Myocyte (in vitro differentiated cells): ENCODE results near the gene NTM. TPM values are rescaled to one million over a fixed set of nuclear protein-coding genes. Genes with fewer than 3 reads are reported as not detected.

ENCODE experiments used
- DNase-seq: peaks from one replicate; pipeline ENCODE4 v3.0.0-alpha.2; 2012; ENCODE audit warnings: low read depth
- total RNA-seq: library from RNA; depleted of rRNA; stranded (reverse); fragments of >200 nt; gene quantifications from 2 replicates; pipeline ENCODE4 v1.2.3, GENCODE V29; 2014

The NTM gene
- total RNA-seq, 1 donor from 2014 or later = 41.5 TPM

DNA sequence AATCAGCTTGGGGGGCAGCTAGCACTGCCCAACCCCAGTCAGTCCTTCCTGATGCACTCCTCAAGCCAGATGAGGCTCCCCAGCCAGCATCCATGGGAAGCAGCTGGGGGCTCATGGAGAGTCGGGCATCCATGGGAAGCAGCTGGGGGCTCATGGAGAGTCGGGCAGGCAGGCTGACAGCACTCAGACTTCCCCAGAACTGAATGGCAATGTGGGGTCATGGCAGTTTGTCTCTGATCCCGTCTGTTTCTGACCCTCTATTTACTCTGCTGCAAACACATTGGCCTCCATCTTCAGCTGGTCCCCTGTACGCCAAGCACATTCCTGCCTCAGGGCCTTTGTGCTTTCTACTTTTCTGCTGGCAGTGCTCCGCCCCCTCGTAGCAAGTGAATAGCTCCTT lies 314.8 kb downstream of the NTM start:
- DNase-seq = no peak

DNA sequence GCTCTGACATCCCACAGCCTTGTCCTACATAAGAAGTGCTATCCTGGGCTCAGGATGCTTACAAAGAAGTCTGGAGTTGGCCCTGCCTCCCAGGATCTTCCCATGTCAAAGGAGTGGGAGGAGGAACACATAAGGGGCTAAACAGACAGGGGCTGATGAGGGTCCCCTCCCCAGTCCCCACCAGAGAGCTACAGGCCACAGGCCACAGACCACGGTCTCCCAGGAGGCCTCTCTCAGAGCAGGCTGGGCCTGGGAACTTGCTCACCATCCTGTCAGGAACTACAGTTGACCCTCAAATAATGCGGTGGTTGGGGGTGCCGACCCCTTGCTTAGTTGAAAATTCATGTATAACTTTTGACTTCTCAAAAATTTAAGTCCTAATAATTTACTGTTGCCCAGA lies 315.5 kb downstream of the NTM start:
- no peak for DNase-seq

DNA sequence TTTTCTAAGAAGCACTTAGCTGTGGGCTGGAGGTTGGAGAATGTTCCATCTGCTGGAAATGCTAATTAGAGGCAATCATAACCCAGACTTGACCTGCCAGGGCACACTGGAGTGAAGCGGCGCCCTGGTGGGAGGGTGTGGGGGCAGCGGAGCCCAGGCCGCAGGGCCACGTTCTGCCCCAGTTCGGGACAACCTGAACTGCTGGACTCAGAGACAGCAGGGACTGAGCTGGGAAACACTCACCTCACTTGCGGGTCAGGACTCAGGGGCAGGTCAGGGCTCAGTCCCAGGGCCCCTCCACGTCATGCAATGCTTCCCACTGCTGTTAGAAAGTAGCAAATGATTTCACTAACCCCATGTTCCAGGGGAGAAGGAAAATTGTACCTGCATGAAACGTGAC lies 316.4 kb downstream of the NTM start:
- no peak for DNase-seq

DNA sequence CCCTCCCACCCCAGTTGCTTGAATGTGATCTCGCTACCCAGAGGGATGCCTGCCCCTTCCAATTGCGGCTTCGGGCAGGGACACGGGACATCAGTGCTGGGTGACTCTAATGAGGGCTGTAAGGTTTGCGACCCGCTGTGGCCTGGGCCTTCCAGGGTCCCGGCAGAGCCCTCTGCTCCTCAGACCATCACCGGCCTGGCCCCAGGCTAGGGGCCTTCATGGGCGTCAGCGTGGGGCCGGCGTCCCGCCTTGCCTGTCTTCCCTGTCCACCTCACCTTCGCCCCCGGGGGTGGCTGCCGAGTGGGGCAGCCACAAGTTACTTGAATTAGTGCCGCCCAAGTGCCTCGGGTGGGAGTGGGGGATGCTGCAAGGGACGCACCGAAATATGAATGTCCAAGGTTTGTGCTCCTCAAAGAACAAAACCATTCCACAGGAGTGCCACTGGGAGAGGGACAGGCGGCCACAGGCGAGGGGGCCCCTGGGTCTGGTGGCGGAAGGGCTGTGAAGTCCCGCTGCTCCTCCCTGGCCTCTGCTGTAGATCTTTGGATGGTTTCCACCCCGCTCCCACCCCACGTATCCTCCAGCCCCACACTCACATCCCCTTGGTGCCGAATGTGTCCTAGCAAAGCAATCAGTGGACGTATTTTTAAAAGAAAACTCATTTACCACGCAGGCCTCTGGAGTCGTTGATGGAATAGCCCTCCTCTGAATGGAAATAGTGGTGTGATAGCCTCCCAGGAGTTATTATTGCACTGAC lies 317.1 kb downstream of the NTM start:
- DNase-seq = no peak

DNA sequence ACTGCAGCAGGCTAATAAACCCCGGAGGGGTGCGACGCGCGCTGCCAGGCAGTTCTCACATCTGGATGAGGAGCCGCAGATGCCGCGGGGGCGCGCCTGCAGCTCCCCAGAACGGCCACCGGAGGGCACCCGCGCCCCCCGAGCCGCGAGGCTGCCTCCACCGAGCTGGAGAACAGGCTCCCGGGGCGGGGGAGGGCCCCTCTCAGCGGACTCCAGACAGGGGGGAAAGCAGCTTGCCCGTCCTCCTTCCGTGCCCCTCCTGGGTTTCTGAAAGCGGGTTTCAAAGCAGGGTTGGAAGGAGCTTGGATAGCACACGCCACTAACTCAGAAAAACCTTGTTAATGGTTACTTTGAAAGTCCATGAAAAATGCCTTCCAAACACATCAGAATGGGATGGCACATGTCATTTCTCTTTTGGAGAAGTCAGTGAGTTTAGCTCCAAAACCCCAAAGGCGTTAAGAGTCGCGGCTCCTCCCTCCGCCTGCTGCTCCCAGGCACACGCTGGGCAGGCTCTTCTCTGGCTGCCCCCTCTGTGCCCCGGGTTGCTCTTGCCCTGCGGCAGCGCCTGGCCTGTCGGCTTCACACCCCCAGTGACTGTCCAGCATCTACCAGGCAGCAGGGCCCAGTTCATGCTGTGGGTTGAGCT lies 317.8 kb downstream of the NTM start:
- peak; percentile 48 for DNase-seq

DNA sequence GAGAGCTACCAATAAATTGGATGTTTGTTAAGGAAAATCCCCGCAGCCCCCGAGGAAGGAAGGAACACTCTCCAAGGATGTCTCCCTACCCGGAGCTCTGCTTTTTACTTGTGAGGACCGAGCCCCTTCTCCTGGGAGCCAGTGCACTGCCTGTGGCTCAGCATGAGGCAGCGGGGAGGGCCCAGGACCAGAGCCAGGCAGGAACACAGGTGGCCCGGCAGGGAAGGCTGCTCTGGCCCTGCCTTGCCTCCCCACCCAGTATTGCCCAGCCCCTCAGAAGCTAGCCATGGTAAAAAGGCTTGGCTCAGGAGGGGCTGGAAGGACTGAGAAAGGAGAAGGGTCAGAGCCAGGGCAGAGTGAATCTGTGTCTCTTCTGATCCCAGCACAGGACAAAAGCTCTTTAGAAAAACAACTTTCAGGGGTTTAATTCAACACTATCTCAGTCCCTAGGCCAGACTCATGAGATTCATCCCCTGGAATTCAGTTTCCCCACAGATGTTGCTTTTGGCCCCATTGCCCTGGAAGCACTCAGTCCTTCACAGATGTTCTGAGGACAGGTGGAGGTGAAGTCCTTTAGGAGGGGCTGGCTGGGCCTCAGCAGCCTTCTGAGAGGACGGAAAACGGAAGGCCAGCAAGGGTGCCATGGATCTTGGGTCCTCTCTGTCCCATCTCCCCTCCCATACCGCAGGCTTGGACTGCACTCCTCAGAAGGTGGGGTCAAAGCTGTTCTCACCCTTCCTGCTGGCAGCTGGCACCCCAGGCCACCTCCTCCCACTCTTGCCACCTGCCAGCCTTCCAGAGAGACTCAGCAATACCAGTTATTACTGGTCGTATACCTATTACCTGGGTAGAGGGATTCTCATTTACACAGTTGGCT lies 318.9 kb downstream of the NTM start:
- no peak for DNase-seq

DNA sequence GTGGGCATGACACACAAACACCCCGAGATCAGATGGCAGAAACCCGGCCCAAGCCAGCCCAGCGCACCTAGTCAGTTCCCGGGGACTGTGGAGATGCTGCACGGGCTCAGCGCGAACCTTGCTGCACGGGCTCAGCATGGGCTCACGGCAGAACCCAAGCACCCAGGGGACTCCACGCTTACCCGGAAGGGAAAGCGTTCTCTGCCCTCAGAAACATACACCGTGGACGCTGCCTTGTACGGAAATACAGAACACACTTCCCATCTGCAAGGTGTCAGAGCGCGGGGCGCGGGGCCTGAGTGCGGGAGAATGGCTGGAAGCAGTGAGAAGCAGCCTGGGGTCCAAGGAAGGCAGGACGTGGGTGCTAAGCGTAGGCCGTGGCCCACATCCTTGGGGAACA lies 319.9 kb downstream of the NTM start:
- DNase-seq = no peak

DNA sequence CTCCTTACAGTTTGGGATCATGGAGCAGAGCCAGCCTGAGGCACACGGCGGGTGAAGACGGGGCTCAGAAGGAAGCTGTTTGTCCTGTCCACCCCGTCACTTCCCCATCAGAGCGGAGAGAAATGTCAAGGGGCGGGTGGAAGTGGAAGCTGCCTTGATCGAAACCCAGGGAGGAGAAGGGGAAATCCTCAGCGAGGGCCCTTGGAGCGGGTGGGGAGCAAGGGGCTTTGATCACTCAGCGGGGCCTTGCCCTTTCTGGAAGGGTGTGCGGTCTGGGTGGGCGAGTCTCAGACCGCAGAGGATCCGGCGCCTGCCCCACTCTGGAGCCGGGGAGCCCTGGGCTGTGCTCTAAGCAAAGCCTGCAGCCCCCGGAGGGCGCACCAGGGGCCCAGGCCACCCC lies 320.4 kb downstream of the NTM start:
- no peak for DNase-seq

DNA sequence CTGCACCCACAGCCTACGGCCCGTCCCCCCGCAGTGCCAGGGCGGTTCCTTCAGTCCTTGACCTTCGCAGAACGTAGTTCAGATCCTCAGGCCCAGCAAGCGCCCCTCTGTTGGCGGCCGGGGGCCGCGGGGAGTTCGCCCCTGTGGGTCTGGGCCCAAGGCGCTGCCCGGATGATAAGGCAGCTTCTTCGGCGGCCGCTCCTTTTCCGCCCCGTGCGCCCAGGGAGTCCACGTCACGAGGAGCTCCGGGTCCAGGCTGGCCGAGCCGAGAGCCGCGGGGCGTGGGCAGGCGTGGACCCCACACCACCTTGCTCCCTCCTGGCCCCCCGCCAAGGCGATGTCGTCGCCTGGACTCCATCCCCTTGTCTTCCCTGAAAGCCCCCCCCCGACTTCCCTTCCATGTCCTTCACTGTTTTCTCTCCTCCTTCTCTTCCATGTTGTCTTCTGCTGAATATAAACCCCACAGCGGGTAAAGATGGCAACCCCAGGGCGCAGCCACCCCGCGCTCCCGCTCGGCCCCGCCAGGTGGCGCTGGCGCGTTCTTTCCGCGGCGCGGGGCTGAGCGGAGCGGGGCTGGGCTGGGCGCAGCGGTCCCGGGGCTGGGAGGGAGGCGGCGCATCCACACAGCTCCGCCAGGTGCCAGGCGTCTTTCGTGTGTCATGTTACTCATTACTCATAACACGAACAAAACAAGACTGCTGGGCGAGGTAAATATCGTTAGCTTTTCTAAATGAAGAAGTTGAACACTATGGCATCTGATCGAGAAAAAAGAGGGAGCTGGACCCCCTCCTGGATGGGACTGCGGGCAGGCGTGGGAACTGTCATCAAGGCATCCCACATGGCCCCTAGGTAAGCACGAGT lies 321.0 kb downstream of the NTM start:
- DNase-seq = no peak

DNA sequence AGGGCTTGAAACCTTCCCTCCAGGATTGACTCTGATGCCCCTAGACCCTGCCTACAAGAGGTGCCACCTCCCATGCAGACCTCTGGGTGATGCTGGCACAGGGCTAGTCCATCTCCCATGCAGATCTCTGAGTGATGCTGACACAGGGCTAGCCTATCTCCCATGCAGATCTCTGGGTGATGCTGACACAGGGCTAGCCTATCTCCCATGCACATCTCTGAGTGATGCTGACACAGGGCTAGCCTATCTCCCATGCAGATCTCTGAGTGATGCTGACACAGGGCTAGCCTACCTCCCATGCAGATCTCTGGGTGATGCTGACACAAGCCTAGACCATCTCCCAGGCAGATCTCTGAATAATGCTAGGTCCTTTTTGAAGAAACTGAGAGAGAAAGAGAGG lies 321.7 kb downstream of the NTM start:
- DNase-seq = no peak

DNA sequence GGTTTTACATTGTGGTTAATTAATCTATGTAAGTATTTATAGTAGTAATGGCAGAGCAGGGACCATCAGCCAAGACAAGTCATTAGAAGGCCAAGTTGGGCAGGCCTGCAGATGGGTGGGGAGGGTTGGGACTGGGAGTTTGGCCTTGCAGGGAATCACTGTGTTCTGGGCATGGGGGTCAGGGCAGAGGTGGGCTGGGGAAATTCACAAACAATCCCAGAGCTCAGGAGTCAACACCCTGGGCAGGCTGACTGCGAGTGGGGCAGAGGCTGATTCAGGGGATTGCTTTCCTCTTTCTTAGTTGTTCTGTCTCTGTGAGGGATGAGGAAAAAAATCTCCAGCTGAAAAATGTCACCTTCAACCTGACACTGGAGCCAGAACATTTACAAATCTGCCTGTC lies 322.5 kb downstream of the NTM start:
- DNase-seq = no peak

DNA sequence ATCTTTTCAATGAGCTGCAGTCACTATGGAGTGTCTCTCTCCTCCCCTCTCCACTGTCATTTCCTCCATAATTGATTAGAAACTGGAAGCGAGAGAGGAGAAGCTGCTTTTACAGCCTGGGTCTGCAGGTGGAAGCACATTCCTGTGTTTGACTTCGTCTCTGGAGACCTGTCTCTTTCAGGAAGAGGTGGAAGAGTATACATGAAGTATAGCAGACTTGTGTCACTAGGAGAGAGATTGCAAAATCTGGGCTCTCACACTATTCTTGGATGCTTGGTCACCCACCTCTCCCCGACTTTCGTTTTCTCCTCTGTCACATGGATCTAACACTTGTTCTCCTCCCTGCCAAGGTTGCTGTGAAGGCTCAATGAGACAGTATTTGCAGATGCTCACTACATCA lies 323.3 kb downstream of the NTM start:
- DNase-seq = no peak

DNA sequence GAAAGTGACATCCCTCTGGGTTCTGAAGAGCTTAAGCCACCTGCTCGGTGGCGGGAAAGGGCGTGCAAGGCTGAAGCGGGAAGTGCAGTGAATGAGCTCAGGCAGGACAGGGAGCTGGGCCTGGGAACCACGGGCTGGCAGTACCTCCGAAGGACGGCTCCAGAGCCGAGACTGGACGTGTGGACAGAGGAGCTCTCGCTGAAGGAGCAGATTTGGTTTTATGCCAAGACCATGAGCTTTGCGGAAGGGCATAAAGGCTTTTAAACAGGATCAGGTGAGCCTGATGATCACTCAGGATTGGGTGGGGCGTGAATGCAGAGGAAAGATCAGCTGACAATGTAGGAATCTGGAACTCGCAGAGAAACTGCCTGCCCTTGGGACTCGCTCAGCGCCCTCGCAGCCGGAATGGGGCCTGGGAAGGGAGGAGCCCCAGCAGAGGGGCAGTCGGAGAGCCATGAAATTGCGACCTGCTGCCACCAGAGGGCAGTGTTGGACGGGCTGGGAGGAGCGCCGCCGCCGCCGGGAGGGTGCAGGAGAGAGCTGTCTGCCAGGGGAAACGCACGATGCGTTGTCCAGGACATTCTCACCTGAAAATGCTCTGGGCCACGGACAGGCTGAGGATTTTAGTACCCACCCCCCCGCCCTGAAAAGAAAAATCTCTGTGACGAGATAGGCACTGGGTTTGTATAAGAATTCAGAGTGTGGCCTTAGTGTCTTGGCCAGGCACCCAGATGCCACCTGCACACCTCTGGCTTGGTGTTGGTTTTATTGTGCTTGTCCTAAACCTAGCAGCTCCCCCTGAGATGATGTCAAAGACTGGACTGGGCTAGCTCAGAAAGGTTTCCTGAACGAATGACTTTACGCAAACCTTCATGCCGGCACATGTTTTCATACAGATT lies 324.4 kb downstream of the NTM start:
- peak; percentile 77 for DNase-seq

DNA sequence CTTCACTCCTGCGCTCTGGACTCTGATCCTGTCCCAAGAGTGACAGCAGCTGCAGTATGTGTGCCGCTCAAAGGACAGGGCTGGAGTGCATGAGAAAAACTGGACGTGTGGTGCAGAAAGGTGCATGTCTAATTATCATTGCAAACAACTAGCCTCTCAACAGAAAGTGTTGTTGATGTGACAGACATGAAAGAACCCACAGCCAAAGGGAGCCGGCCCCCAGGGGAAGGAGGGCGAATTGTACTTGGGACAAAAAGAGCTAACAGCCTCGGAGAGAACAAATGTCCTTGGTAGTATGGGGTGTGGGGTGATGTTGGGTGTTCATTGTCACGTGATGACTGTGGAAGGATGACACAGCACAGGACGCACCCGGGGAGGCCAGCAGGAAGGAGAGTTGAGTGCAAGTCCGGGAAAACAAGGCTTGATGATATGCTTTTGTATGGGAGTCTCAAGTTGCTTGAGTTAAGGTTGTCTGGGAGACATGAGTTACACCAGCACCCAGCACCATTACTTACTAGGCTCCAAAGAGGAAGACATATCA lies 325.5 kb downstream of the NTM start:
- DNase-seq = no peak

DNA sequence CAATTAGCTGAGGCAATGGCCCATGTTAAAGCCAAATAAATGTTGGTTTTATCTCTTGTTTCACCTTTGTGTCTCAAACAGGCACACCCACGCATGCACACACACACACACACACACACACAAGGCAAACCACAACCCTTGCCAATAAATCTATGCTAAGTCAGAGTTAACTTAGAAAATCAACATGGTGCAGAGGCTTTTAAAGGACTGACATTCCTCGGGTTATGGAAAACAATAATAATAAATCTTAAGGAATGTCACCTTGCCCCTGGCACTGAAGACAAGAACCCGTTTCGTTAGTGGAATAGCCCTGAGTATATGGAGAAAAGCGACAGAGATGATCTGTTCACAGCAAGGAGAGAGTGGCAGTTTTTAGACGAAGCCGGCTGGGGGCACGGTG lies 326.3 kb downstream of the NTM start:
- DNase-seq = no peak

DNA sequence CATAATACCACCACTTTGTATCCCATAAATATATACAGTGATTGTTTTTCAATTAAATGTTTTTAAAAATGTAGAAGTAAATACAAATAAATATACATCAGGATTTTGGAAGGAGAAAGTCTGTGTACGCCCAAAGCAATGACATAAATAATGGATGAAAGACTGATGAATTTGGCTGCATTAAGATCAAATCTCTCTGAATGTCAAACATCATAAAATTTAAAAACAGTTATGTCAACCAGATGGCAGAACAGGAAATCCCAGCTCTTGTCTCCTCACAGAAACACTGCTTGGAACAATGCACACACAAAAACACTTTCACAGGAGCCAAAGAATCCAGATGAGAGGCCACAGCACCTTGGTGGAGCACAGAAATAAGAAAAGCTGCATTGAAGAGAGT lies 332.9 kb downstream of the NTM start:
- DNase-seq = no peak

DNA sequence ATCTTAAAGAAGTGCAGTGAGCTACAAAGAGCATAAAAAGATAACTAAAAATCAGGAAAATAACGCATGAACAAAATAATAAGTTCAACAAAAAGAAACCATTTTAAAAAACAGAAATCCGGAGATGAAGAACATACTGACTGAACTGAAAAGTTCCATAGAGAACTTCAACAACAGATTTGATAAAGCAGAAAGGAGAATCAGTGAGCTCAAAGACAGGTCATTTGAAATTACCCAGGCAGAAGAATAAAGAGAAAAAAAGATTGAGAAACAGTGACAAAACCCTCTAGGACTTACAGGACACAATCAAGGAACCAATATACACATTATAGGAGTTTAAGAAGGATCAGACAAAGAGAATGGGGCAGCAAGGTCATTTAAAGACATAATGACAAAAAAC lies 334.3 kb downstream of the NTM start:
- no peak for DNase-seq

DNA sequence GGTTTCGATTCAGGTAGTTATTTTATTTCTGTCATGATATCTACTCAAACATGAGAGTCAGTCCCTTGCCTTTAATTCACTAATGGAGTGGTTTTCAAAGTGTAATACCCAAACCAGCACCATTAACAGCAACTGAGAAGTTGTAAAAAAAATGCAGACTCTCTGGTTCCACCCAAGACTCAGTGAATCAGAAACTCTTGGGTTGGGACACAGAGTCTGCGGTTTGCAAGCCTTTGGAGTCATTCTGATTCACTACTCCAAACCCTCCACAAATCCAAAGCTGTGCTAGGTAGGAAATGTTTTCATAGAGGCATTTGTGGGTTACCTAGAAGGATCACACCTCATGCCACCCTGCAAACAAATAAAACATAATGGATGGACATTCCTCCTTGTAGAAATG lies 340.1 kb downstream of the NTM start:
- DNase-seq = peak; percentile 16

DNA sequence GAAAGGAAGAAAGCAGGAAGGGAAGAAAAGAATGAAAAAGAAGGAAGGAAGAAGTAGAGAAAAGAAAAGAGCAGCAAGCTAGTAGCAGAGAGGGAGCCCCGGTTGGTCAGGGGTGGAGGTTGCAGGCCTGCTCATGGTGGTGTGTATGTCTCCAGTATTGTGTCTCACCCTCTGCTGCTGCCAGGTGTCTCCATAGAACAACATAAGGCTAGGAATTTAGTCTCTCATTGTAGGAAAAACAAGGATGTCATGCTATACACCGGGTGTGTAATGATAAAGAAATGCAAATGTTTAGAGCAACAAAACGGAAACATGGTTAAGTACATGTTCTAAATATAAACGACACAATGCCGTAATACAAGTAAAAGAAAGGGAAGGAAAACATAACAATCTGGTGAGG lies 342.5 kb downstream of the NTM start:
- DNase-seq = no peak
